Measurements from ENCODE around the gene RCAN2.

Gene RCAN2

DNA sequence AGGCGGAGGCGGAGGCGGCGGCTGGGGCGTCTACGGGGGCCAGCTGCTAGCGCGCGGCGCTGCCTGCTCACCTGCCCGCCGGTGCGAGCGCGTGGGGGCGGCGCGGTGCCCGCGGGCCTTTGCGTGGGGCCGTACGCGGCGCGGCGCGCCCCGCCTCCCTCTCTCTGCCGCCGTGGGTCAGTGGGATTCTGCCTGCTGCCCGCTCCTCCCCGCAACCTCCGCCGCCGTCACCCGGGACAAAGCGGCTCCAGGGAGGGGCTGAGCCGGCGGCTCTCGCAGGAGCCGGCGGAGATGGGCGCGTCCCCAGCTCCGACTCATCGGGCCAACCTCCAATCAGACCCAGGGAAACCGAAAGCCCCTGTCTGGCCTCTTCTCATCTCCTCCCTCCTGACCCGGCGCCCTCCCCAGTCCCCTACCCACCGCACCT is at the start of gene RCAN2:
Gene RCAN2, minus strand, starts transcription at position 249 of the 427 bp plus-strand sequence.
- DNase-seq (ENCODE audit: low spot score) = peak; percentile 58

DNA sequence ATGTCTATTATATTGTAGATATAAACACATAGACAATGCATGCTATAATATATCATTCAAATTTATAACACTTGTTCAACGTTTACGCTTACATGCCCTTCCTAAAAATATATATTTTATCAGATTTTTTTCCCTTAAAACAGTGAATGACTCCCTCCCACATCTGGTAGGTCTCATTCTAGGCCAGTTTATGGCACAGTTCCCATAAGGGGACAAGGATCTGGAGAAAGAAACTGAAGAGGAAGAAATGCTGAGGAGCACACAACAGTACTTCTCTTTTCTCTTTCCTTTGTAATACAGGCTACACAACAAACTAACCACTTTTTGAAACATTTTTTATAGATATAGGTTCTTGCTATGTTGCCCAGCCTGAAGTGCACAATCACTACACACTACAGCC is 48.6 kb upstream of the RCAN2 start:
- no peak for DNase-seq (ENCODE audit: low spot score)

DNA sequence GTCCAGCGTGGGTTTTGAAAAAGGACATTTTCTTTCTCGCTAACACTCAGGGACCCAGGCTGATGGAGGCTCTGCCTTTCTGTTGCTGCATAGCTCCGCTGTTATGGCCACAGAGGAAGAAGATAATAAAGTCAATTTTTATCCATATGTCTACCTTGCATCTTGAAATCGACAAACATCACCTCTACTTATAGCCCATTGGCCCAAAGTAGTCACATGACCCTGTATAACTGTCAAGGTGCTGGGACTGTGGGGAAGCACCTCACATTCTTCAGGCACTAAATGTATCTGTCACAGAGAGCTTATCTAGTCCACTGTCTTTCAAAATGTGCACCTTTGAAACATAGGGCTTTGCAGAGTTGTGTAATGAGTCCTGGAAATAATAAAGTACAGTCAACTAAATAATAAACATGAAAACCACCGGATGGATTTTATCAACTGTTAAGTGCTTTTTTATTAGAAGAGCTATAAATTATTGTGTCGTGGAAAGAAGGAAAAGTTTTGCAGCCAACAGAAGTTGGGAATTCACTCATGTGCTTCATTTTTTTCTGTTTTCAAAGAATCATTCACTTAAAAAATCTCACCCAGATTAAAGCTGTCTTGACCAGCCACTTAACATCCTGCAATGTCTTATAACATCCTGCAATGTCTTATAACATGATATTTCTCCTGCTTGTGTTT is 47.7 kb upstream of the RCAN2 start:
- no peak for DNase-seq (ENCODE audit: low spot score)

DNA sequence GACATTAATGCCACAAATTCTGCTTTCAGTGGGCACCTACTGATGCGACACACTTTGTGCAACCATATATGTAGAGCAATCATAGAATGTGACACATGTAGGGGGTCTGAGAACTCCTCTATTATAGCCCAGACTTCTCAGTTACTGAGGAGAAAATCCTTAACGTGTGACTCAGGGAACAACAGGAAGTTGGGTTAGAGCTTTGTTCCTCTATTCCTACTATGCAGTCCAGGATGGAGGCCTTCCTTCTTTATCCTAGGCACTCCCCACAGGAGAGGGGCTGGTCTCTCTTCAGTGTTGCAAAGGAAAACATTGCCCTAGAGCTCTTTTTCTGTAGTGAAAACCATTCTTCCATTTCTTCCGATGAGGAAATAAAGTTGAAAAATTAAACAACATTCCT is 39.6 kb upstream of the RCAN2 start:
- DNase-seq (ENCODE audit: low spot score) = no peak

DNA sequence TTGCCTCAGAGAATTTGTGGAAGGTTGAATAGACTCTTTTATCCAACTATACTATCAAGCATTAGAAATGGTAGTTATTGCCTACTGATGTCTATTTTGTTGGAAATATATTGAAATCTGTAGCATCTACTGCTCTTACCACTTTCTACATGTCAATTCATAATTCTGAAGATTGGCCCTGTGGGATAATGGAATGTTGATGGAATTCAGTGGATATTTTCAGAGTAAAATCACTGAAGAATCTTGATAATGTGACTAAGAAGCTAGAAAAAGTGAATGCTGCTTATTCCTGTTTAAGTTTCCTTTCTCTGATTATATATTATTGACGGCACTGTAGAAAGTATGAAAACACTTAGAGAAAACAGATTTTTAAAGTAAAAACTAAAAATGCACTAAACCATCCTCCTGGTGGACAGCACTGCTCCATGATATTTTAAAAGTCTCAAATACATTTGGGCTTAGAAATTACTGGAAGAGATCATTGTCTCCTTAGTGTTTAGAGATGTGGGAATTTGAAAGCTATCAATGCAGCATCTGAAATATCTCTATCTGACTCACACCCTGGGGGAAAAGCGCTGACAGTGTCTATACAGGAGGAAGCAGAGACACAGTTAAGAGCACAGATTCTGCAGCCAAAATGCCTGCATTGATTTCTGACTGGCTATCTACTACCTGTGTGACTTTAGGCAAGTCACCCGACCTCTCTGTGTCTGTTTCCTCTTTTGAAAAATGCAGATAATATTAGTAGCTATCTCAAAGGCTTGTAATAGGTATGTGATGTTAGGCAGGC is 37.9 kb upstream of the RCAN2 start:
- no peak for DNase-seq (ENCODE audit: low spot score)

DNA sequence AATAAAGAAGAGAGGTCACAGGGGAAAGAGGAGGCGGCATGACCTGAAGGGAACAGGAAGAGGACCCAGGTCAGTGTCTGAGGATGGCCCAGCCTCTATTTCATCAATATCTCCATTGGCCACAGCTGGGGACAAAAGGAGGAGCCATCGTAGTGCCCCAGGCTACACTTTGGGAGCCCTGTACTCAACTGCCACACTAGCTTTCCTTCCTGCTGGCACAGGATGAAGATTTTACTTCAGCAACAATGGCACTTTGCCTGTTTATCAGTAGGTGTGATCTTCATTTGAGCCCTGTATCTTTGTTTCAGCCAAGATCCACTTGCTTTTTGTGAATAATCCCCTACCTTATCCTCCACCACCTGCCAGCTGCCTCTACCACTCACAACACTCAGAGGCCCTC is 35.4 kb upstream of the RCAN2 start:
- DNase-seq (ENCODE audit: low spot score) = no peak

DNA sequence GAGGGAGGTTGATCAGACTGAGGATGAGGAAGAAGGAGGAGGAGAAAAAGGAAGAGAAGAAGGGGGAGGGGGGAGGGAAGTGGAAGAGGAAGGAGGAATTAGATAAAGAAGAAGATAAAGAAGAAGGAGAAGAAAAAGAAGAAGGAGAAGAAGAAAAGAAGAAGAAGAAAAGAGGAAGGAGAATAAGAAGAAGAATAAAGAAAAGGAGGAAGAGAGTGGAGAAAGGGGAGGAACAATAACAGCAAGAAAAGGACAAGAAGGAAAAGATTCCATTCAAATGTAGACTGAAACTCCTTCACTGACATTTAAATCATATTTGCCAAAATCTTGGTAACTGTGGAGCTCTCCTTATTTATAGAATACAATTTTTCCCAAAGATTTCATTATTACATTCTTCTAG is 34.3 kb upstream of the RCAN2 start:
- no peak for DNase-seq (ENCODE audit: low spot score)

DNA sequence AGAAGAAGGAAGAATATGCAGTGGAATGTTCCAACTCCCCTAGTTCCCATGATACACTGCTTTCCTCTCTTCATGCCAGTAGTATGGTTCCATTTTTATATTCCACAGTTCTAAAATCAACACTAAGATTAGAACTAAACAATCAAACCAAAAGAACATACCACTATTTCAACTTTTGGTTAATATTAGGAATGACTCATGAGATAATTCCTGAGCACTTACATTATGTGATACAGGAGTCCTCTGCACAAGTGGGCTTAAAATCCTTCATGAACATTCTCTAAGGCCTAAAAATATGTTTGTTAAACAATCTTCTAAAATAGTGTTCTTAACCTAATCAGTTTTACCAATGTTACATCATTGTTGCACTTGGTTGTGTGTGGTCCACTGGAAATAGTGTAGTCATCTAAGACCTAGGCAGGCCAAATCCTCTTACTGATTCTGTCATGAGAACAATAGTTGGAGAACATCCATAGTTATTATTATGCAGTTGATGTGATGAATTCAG is 30.3 kb upstream of the RCAN2 start:
- no peak for DNase-seq (ENCODE audit: low spot score)

DNA sequence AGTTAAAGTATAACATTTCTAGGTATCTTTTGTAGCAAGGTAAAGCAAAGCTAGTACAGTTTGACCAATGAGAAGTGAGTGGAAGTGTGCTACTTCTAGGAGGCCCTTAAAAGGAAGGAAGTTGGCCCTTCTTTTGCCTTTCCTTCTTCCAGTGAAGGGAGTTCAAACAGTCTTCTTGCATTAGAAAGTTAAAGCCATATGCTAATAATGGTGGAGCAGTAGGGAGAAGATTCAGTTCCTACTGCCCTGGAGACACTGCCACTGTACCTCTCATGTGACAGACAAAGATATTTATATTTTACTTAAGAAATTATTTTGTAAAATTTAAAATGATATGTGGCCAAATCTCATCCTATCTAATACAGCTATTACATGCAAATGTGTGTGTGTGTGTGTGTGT is 26.0 kb upstream of the RCAN2 start:
- DNase-seq (ENCODE audit: low spot score) = no peak

DNA sequence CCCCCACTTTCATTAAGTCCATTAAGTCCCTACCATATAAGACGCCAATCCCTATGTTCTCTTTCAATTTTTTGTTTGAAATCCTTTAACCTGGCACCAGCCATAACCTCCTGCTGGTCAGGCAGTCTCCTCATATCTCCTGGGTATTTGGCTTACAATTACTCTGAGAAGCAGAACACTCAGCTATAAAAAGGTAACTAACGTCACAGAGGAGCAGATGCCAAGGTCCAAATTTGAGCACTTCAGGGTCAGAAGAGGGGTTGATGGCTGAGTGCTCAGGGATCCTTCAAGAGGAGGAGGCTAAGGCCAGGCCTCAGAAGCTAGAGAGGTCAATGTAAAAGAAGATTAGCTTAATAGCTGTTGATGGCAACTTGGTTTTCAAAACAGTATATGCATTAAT is 22.3 kb upstream of the RCAN2 start:
- no peak for DNase-seq (ENCODE audit: low spot score)

DNA sequence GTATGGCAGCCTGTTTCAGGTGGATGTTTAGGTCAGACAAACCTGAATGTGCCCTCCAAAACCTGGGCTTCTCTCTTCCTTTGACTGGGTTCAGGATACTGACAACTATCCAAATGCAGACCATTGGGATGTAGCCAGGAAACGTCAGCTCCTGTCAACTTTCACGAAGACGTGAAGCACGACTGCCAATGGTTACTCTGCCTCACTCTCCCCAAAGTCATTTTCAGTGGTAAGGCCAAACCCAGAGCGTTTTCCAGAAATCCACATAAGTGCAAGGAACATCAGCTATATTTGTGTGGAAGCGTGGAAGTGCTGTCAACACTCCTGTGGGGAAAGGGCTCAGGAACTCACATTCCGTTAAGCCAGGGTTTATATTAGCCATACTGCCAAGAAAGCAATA is 20.1 kb upstream of the RCAN2 start:
- DNase-seq (ENCODE audit: low spot score) = no peak

DNA sequence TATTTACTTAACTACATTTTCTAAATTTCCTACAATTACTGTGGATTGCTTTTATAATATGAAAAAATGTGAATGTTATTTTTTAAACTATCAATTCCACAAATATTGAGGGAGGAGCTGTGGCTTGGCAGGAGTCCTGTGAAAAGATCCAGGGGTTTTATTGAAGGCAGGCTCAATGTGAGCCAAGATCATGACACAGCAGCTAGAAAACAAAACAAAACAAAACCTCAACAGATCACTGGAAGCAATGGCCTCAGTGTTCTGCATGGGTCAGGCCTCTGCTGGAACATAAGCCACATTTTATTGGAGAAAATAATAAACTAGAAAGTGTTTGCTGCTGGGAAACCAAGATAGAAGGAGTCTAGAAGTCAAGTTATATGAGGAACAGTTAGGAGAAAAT is 19.4 kb upstream of the RCAN2 start:
- DNase-seq (ENCODE audit: low spot score) = peak; percentile 92

DNA sequence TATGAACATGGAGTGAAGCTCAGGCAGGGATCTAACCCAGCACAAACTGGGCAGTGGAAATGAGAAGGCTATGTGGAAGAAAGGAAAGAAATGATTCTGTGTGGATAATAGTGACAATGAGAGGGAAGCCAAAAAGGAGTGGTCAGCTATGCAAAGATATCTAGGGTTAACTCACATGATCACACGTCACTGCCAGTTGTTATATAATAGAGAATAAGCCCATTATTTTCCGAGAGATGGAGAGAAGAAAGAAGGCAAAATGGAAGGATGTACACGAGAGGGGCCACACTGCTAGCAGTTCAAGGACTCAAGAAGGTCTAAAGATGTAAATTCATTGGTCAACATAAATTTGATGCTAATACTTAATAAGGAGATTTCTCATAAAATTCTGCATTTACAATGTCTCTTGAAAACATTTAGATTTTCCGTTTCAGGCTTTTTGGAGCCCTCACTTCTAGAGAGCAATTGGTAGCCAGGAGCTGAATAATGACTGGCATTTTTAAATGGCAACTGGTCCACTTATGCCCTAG is 18.8 kb upstream of the RCAN2 start:
- peak; percentile 54 for DNase-seq (ENCODE audit: low spot score)

DNA sequence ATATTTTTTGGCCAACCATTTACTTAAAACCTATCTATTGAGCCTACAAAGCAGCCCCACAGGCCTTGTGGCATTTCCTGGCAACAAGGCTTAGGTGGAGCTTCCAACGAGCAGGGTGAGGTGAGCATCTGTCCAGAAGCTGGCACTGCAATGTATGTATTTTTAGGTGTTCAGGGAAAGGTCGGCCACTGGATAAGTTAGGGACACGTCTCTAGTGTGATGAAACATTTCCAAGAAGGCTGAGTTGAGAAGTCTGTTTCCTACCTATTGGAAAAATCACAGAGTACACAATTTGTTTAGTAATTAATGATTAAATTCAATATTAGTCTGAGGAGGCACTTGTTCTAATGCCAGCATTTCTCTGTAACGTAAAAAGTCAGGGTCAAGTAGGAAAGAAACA is 17.8 kb upstream of the RCAN2 start:
- DNase-seq (ENCODE audit: low spot score) = no peak

DNA sequence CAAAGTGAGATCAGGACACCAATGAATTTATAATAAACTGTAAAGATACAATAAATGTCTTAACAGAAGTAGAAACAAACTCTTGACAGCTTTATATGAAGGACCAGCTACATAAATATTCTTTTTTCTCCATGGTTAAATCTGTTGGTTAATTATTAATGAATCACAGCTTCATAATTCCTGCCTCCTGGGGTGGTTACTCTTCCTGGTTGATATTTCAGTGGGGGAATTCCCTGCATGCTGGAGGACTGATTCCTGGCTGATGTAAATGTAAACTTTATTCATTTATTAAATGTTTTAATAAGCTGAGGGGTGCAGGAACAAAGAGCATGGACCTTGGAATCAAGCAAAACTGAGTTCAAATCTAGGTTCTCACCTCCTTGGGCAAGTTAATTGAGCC is 16.2 kb upstream of the RCAN2 start:
- DNase-seq (ENCODE audit: low spot score) = no peak

DNA sequence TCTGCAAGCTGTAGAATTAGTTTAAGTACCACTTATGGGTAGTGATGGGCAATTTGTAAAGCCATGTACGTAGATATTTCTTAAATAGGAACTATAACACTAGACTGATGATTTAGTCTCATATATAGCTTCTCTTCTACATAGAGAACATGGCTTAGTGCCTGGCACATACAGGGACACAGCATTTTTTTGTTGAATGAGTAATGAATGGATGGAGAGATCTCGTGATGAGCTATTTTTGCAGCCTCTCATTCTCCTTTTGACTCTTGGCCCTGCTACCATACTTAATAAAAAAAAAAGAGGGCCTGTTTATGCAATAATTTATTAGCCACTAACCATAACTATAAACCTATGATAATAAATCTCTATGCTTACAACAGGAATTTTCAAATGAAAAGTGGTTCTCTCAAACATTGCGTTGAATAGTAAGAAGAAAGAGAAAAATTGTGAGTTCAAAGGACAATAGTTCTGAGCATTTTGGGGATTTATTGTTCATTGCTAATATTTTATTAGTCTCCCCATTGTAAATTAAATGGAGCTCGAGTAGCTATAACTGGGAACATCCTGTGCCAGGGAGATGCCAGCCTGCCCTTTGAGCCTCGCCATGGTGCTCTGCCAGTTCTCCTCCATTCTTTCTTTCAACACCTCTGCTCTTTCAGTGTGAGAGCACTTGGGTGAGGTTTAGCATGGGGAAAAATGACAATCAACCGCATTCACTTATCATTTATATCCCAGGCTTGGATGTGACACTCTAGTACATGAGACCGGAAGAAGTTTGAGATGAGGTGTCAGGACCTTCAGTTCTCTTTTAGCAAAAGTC is 14.7 kb upstream of the RCAN2 start:
- no peak for DNase-seq (ENCODE audit: low spot score)

DNA sequence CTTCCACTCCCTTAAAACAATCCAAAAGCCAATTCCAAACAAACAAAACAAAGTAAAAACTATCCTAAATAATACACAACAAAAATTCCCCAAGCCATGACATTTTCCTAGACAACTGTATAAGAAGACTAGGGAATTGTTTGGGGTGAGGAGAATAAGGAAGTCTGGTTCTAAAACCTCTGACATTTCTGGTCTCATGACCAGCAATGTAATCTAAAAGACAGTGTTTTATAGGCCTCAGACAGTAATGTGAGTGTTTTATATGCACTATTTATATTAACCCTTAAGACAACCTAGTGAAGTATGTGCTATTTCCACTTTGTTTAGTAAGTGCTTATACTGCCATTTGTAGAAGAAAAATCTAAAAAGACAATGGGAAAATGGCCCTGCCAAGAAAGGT is 13.0 kb upstream of the RCAN2 start:
- no peak for DNase-seq (ENCODE audit: low spot score)

DNA sequence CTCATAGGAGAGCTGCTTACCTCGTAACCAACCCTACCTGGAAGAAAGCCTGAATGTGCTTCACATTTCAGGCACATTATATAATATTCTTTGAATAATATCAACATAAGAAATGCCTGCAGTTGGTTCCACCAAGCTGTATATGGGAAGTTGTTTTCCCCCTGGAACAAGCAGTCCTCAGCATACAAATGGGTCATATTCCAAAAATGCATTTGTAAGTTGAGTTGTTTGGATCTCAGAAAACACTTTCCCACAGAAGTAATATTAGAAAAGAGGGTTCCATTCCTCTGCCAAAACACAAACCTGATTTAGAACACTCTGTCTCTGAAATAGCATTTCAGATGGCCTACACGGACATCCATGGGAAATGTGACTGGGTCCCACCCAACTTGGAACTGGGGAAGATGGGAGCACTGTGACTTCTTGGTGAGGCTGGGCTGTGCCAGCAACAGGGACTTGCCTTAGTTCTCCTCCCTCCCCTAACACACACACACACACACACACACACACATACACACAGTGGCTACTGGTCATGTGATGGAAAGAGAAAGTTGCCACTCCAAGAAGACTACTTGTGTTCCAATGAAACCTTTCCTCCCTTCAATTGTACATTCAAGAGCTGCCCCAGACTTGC is 11.4 kb upstream of the RCAN2 start:
- DNase-seq (ENCODE audit: low spot score) = no peak

DNA sequence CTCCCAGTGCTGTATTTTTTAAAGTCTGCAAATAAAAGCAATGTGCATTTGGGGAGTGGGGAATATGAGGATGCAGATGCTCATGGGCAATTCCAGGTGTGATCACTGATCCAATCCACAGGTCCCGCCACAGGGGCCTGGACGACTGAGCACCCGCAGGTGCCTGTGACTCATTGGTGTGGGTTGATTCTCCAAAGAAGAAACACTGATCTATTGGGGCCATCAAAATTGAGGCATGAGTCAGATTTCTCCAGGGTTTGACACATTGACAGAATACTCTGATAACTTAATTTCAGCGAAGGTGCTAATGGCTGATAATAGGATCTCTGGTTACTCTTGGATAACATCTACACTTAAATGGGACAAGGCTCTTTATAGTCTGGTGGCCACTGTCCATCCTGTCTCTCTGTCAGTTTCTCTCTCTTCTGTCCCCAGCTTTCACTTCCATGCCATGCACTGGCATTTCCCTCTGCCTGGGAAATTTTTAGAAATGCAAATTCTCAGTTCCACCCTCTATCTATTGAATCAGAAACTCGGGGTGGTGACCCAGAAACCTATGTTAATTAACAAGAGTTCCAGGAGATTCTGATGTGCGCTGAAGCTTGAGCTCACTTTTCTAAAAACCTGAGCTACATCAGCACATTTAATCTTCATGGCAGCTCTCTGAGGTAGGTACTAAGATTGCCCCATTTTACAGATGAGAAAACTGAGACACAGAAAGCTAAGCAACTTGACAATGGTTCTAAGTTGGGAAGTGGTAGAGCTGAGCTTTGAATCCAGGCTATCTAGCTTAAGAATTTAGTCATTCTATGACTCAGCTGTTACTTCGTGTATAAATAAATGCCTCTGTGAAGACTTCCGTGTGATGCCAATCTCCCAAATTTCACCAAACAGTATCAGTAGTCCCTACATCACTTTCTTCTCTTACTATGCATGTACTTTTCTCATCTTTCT is 10.2 kb upstream of the RCAN2 start:
- DNase-seq (ENCODE audit: low spot score) = no peak

DNA sequence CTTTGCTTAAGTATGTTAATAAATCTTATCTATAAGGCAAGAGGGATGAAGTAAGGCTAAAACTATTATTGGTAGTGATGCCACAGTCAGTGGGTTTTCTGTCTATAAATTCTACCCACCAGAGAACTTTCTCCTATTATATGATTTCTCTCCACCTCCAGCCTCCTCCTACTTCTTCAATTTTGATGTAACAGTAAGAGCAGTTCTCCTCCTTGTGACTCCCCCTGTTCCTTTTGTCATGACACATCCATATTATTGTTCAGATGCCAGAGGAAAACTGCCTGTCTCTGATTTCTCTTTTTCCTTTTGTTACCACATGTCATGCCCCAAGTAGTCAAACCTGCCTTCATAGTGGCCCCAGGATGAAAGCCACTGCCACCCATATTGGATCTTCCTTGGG is 9.1 kb upstream of the RCAN2 start:
- no peak for DNase-seq (ENCODE audit: low spot score)
